Measurements from ENCODE around the gene PRKN. TPM values are rescaled to one million over a fixed set of nuclear protein-coding genes. Genes with fewer than 3 reads are reported as not detected.

The PRKN gene
- total RNA-seq, 1 experiment from 2014 or later = 0.46 TPM

DNA sequence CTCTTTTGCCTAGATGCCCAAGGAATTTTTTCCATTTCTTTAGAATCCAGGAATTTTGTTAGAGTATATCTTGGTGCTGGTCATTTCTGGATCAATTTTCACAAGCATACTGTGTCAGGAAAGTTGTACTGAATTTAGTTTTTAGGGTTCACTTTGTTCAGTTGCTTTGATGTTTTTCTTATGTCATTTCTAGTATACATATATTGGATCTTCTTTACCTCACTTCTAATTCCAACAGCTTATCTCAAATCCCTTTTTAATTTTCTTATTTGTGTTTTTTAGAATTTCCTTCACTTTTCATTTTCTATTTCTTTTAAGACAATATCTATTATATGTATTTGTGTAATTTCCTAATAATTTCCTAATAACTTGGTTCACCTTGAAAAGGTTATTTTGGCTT, 1172.7 kb downstream of the PRKN start:
- Histone ChIP-seq H3K4me1 (ENCODE audit: control insufficient read depth, insufficient read depth, low read length) (no peaks in the 10 kb centered on the region), H3K27me3 (ENCODE audit: control insufficient read depth, insufficient read depth, low read length) (no peaks in the 10 kb centered on the region), H3K36me3 (ENCODE audit: control insufficient read depth, insufficient read depth, low read length) (no peaks in the 10 kb centered on the region), H3K9me3 (ENCODE audit: control insufficient read depth, insufficient read depth, low read depth, low read length) (peaks cover 3% of the 10 kb centered on the region; the same call in 1 of the 2 replicates), H3K4me3 (ENCODE audit: low read depth in 2 of 2, low read length in 2 of 2) (no peak overlapping the region), H3K27ac (ENCODE audit: low read length) (no peak overlapping the region)
- ATAC-seq (no peak), DNase-seq (ENCODE audit: low read depth, low spot score) (no peak)
- intact Hi-C loops (cut with micrococcal nuclease; ENCODE audit: unreplicated experiment) = no loop called here
- in situ Hi-C loops (cut with HindIII; ENCODE audit: low pct_unique_long_range_greater_than_20kb, low sequenced_read_pairs) = no loop called here
- ChIA-PET POLR2A (no interaction called here), CTCF (no interaction called here)
- TF ChIP-seq, protein P1, sequence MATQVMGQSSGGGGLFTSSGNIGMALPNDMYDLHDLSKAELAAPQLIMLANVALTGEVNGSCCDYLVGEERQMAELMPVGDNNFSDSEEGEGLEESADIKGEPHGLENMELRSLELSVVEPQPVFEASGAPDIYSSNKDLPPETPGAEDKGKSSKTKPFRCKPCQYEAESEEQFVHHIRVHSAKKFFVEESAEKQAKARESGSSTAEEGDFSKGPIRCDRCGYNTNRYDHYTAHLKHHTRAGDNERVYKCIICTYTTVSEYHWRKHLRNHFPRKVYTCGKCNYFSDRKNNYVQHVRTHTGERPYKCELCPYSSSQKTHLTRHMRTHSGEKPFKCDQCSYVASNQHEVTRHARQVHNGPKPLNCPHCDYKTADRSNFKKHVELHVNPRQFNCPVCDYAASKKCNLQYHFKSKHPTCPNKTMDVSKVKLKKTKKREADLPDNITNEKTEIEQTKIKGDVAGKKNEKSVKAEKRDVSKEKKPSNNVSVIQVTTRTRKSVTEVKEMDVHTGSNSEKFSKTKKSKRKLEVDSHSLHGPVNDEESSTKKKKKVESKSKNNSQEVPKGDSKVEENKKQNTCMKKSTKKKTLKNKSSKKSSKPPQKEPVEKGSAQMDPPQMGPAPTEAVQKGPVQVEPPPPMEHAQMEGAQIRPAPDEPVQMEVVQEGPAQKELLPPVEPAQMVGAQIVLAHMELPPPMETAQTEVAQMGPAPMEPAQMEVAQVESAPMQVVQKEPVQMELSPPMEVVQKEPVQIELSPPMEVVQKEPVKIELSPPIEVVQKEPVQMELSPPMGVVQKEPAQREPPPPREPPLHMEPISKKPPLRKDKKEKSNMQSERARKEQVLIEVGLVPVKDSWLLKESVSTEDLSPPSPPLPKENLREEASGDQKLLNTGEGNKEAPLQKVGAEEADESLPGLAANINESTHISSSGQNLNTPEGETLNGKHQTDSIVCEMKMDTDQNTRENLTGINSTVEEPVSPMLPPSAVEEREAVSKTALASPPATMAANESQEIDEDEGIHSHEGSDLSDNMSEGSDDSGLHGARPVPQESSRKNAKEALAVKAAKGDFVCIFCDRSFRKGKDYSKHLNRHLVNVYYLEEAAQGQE (IDR thresholded peaks at IDR 0.05; ENCODE audit: insufficient read depth in 1 of 2, low read depth in 2 of 2, low read length in 1 of 2) = no peak
- TF ChIP-seq POLR2AphosphoS5 (IDR thresholded peaks at IDR 0.05; ENCODE audit: low read depth, low read length) = no peak
- BruUV-seq (replicated peaks) = no TSS peak

DNA sequence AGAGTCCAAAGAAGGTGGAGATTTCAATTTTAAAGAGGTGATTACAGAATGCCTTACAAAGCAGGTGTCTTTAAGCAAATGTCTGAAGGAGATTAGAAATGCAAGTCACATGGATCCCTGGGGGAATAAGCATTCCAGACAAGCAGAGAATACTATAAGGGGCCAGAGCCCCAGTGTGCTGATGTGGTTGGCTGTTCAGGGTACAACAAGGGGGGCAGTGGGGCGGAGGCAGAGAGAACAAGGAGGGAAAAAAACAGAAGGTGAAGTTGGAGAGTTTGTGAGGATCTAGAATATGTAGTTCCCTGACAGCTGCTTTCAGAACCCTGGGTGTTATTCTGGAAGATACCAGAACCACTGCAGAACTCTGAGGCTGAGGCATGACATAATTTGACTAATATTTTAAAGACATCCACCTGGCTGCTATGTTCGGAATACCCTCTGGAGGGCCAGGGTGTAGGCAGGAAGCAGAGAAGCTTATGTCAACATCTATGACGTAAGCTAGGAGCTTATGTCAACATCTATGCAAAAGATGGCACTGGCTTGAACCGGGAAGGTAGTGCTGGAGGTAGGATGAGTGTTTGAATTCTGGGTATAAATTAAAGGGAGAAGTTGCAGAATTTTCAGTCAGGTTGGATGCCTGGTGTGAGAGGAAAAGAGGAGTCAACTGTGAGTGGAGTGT, 1177.5 kb downstream of the PRKN start:
- CTCF ChIA-PET = no interaction called here
- TF ChIP-seq, protein P2, sequence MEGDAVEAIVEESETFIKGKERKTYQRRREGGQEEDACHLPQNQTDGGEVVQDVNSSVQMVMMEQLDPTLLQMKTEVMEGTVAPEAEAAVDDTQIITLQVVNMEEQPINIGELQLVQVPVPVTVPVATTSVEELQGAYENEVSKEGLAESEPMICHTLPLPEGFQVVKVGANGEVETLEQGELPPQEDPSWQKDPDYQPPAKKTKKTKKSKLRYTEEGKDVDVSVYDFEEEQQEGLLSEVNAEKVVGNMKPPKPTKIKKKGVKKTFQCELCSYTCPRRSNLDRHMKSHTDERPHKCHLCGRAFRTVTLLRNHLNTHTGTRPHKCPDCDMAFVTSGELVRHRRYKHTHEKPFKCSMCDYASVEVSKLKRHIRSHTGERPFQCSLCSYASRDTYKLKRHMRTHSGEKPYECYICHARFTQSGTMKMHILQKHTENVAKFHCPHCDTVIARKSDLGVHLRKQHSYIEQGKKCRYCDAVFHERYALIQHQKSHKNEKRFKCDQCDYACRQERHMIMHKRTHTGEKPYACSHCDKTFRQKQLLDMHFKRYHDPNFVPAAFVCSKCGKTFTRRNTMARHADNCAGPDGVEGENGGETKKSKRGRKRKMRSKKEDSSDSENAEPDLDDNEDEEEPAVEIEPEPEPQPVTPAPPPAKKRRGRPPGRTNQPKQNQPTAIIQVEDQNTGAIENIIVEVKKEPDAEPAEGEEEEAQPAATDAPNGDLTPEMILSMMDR (IDR thresholded peaks at IDR 0.05) = no peak
- TF ChIP-seq SIN3A (IDR thresholded peaks at IDR 0.05; ENCODE audit: borderline replicate concordance, insufficient read depth, low read depth, low read length) (no peak), TCF7L2 (IDR thresholded peaks at IDR 0.05; ENCODE audit: low read depth, low read length) (no peak), POLR2AphosphoS5 (IDR thresholded peaks at IDR 0.05; ENCODE audit: low read depth, low read length) (no peak)
- TF ChIP-seq, protein P1 (IDR thresholded peaks at IDR 0.05; ENCODE audit: insufficient read depth in 1 of 2, low read depth in 2 of 2, low read length in 1 of 2) = no peak
- no peaks in the 10 kb centered on the region for H3K9me3 ChIP-seq (ENCODE audit: control insufficient read depth, insufficient read depth, low read depth, low read length)
- POLR2A ChIA-PET = no interaction called here
- H3K4me1 ChIP-seq (ENCODE audit: control insufficient read depth, insufficient read depth, low read length) = no peaks in the 10 kb centered on the region
- intact Hi-C loops (cut with micrococcal nuclease; ENCODE audit: unreplicated experiment) (no loop called here), in situ Hi-C loops (cut with HindIII; ENCODE audit: low pct_unique_long_range_greater_than_20kb, low sequenced_read_pairs) (no loop called here)
- no peaks in the 10 kb centered on the region for H3K36me3 ChIP-seq (ENCODE audit: control insufficient read depth, insufficient read depth, low read length)
- H3K4me3 ChIP-seq (ENCODE audit: low read depth in 2 of 2, low read length in 2 of 2) = no peak overlapping the region
- BruUV-seq (replicated peaks) = no TSS peak
- H3K27me3 ChIP-seq (ENCODE audit: control insufficient read depth, insufficient read depth, low read length) = no peaks in the 10 kb centered on the region
- no peak overlapping the region for H3K27ac ChIP-seq (ENCODE audit: low read length)
- DNase-seq (ENCODE audit: low read depth, low spot score) (no peak), ATAC-seq (no peak)
